CD4-positive, CD25-positive, alpha-beta regulatory T cell (primary cell): ENCODE measurements around the gene TSHZ3. TPM values are rescaled to one million over a fixed set of nuclear protein-coding genes. Genes with fewer than 3 reads are reported as not detected.

Source experiments
- ATAC-seq, 2 donors: fragments of 150-1000 bp; cut with Tn5 transposase; one replicate each; pipeline ENCODE4 v1.10.0; 2021; ENCODE audit warnings: low read depth in 2 of 2, moderate number of reproducible peaks in 2 of 2, moderate library complexity in 1 of 2
- DNase-seq, 3 donors: peaks; one replicate each; pipeline versions ENCODE4 v3.0.0 to v3.0.0-alpha.2; 2012 to 2022; ENCODE audit warnings: mixed read lengths in 1 of 3
- H3K27ac ChIP-seq: one replicate; pipeline ENCODE4 v1.7.0; 2013; ENCODE audit warnings: mild to moderate bottlenecking, low read length; ENCODE audit not compliant: insufficient read depth, poor library complexity, severe bottlenecking
- H3K27me3 ChIP-seq: one replicate; pipeline ENCODE4 v1.7.0; 2013; ENCODE audit warnings: low read length; ENCODE audit not compliant: control insufficient read depth, insufficient read depth
- H3K36me3 ChIP-seq: one replicate; pipeline ENCODE4 v1.7.0; 2013; ENCODE audit warnings: mild to moderate bottlenecking, low read length, moderate library complexity; ENCODE audit not compliant: control insufficient read depth, insufficient read depth
- H3K4me1 ChIP-seq: 2 replicates; pipeline ENCODE4 v1.7.0; 2013; ENCODE audit warnings: mild to moderate bottlenecking, low read length; ENCODE audit not compliant: insufficient read depth, control insufficient read depth, poor library complexity, severe bottlenecking
- H3K4me3 ChIP-seq: one replicate; pipeline ENCODE4 v1.7.0; 2013; ENCODE audit warnings: low read depth, mild to moderate bottlenecking, low read length, moderate library complexity
- H3K9me3 ChIP-seq, 2 experiments: 1 replicate in 1 of 2; 2 replicates in 1 of 2; pipeline ENCODE4 v1.7.0; 2013; ENCODE audit warnings: low read length in 2 of 2, mild to moderate bottlenecking in 1 of 2, moderate library complexity in 1 of 2; ENCODE audit not compliant: control insufficient read depth in 2 of 2
- H3K27ac Mint-ChIP-seq, 3 donors: one replicate each; pipeline ENCODE4 v1.8.0; 2020 to 2022; ENCODE audit warnings: mild to moderate bottlenecking in 3 of 3, mixed read lengths in 3 of 3, moderate library complexity in 2 of 3
- H3K27me3 Mint-ChIP-seq: one replicate; pipeline ENCODE4 v1.8.0; 2022; ENCODE audit warnings: mild to moderate bottlenecking, mixed read lengths
- H3K36me3 Mint-ChIP-seq: one replicate; pipeline ENCODE4 v1.8.0; 2020; ENCODE audit warnings: mixed read lengths
- H3K4me1 Mint-ChIP-seq, 4 donors: one replicate each; pipeline ENCODE4 v1.8.0; 2020 to 2022; ENCODE audit warnings: mixed read lengths in 4 of 4, mild to moderate bottlenecking in 1 of 4
- H3K4me3 Mint-ChIP-seq, 4 donors: one replicate each; pipeline ENCODE4 v1.8.0; 2020 to 2022; ENCODE audit warnings: mild to moderate bottlenecking in 4 of 4, mixed read lengths in 4 of 4, moderate library complexity in 3 of 4
- H3K9me3 Mint-ChIP-seq, 7 donors: one replicate each; pipeline ENCODE4 v1.8.0; 2020 to 2022; ENCODE audit warnings: mixed read lengths in 7 of 7, mild to moderate bottlenecking in 3 of 7, moderate library complexity in 2 of 7
- polyA plus RNA-seq, 4 donors: library from polyadenylated mRNA; unstranded; fragments of 300-500 nt; fragmentation: Illumina TruSeq; gene quantifications; one replicate each; pipeline ENCODE4 v1.2.3, GENCODE V29; 2021
- total RNA-seq: library from RNA; stranded (reverse); gene quantifications from one replicate; pipeline ENCODE4 v1.2.3, GENCODE V29; 2022

Gene TSHZ3
- total and polyA plus RNA-seq, 5 donors from 2014 or later, result 0.24 to 2.5 (median 0.96) TPM

GRCh38 chr19:31348481-31349159 lies 616 bp downstream of the TSHZ3 start:
- Histone ChIP-seq H3K36me3 (no peaks in the 10 kb centered on the region), H3K9me3 (no peaks in the 10 kb centered on the region), H3K27ac (no peak overlapping the region), H3K4me1 (peaks cover 45% of the 10 kb centered on the region), H3K27me3 (peaks cover 39% of the 10 kb centered on the region), H3K4me3 (peak overlapping the region; percentile 62)
- ATAC-seq, result peak; percentile 19 to 32
- no peaks in the 10 kb centered on the region for H3K36me3 Mint-ChIP-seq
- H3K9me3 Mint-ChIP-seq, result peaks cover 0 to 2% (median 0%) of the 10 kb centered on the region in 7 donors
- DNase-seq, result peak in 1 of 3 donors; percentile 45
- H3K4me3 Mint-ChIP-seq, result peak overlapping the region; percentile 82 to 95 (median 88)
- H3K4me1 Mint-ChIP-seq, result peaks cover 10 to 36% (median 17%) of the 10 kb centered on the region in 4 donors
- no peak overlapping the region for H3K27ac Mint-ChIP-seq
- H3K27me3 Mint-ChIP-seq, result peaks cover 58% of the 10 kb centered on the region

- peaks cover 38% of the 10 kb centered on the region for H3K27me3 ChIP-seq
- H3K9me3 ChIP-seq, result no peaks in the 10 kb centered on the region
- Mint-ChIP-seq H3K27ac (peak overlapping the region in 1 of 3 donors; percentile 40), H3K4me1 (peaks cover 4 to 29% (median 13%) of the 10 kb centered on the region in 4 donors), H3K4me3 (peak overlapping the region; percentile 82 to 95 (median 88)), H3K27me3 (peaks cover 51% of the 10 kb centered on the region), H3K36me3 (no peaks in the 10 kb centered on the region), H3K9me3 (peaks cover 0 to 2% (median 0%) of the 10 kb centered on the region in 7 donors)
- DNase-seq (no peak), ATAC-seq (no peak)
- peaks cover 38% of the 10 kb centered on the region for H3K4me1 ChIP-seq
- H3K27ac ChIP-seq, result no peak overlapping the region
- no peaks in the 10 kb centered on the region for H3K36me3 ChIP-seq
- peak overlapping the region; percentile 62 for H3K4me3 ChIP-seq
Observed at GRCh38 chr19:31347828-31348392, 1.3 kb downstream of the TSHZ3 start.

- Mint-ChIP-seq H3K27me3 (peaks cover 45% of the 10 kb centered on the region), H3K4me3 (peak overlapping the region; percentile 82 to 95 (median 88)), H3K9me3 (peaks cover 0 to 2% (median 0%) of the 10 kb centered on the region in 7 donors), H3K36me3 (no peaks in the 10 kb centered on the region), H3K27ac (no peak overlapping the region), H3K4me1 (peaks cover 4 to 24% (median 11%) of the 10 kb centered on the region in 4 donors)
- H3K9me3 ChIP-seq, result no peaks in the 10 kb centered on the region
- H3K27me3 ChIP-seq, result peaks cover 34% of the 10 kb centered on the region
- ATAC-seq, result no peak
- H3K27ac ChIP-seq, result no peak overlapping the region
- no peak overlapping the region for H3K4me3 ChIP-seq
- no peaks in the 10 kb centered on the region for H3K36me3 ChIP-seq
- peaks cover 32% of the 10 kb centered on the region for H3K4me1 ChIP-seq
- no peak for DNase-seq
Observed at GRCh38 chr19:31347354-31347753, 1.9 kb downstream of the TSHZ3 start.

- DNase-seq, result no peak
- Mint-ChIP-seq H3K27me3 (peaks cover 38% of the 10 kb centered on the region), H3K36me3 (no peaks in the 10 kb centered on the region), H3K27ac (no peak overlapping the region), H3K9me3 (peaks cover 0 to 2% (median 0%) of the 10 kb centered on the region in 7 donors), H3K4me3 (peak overlapping the region in 2 of 4 donors; percentile 47 to 90), H3K4me1 (peaks cover 9 to 22% (median 13%) of the 10 kb centered on the region in 4 donors)
- ATAC-seq, result no peak
- Histone ChIP-seq H3K27ac (no peak overlapping the region), H3K4me3 (no peak overlapping the region), H3K4me1 (peaks cover 23% of the 10 kb centered on the region), H3K27me3 (peaks cover 29% of the 10 kb centered on the region), H3K9me3 (no peaks in the 10 kb centered on the region), H3K36me3 (no peaks in the 10 kb centered on the region)
Observed at GRCh38 chr19:31346184-31347059, 2.8 kb downstream of the TSHZ3 start.

- H3K4me3 Mint-ChIP-seq, result peak overlapping the region in 1 of 4 donors; percentile 22
- Histone ChIP-seq H3K4me3 (no peak overlapping the region), H3K4me1 (peaks cover 32% of the 10 kb centered on the region), H3K27ac (no peak overlapping the region), H3K36me3 (no peaks in the 10 kb centered on the region), H3K9me3 (no peaks in the 10 kb centered on the region), H3K27me3 (peaks cover 29% of the 10 kb centered on the region)
- peaks cover 21 to 39% (median 26%) of the 10 kb centered on the region in 4 donors for H3K4me1 Mint-ChIP-seq
- peaks cover 43% of the 10 kb centered on the region for H3K27me3 Mint-ChIP-seq
- DNase-seq (no peak), ATAC-seq (no peak)
- H3K27ac Mint-ChIP-seq, result no peak overlapping the region
- peaks cover 0 to 3% (median 0%) of the 10 kb centered on the region in 7 donors for H3K9me3 Mint-ChIP-seq
- H3K36me3 Mint-ChIP-seq, result no peaks in the 10 kb centered on the region
Observed at GRCh38 chr19:31344403-31344802, 4.8 kb downstream of the TSHZ3 start.

GRCh38 chr19:31342926-31343325 lies 6.3 kb downstream of the TSHZ3 start:
- Mint-ChIP-seq H3K9me3 (peaks cover 0 to 3% (median 0%) of the 10 kb centered on the region in 7 donors), H3K4me3 (no peak overlapping the region), H3K27ac (no peak overlapping the region), H3K36me3 (no peaks in the 10 kb centered on the region), H3K27me3 (peaks cover 36% of the 10 kb centered on the region), H3K4me1 (peaks cover 17 to 43% (median 29%) of the 10 kb centered on the region in 4 donors)
- peaks cover 26% of the 10 kb centered on the region for H3K4me1 ChIP-seq
- no peak overlapping the region for H3K4me3 ChIP-seq
- no peaks in the 10 kb centered on the region for H3K36me3 ChIP-seq
- peaks cover 27% of the 10 kb centered on the region for H3K27me3 ChIP-seq
- H3K27ac ChIP-seq, result no peak overlapping the region
- DNase-seq, result no peak
- no peak for ATAC-seq
- no peaks in the 10 kb centered on the region for H3K9me3 ChIP-seq
